HUES48 (cell line): ENCODE measurements around the gene GPR85.

Source experiments
- H3K27ac ChIP-seq: one replicate; pipeline ENCODE4 v1.7.0; 2013; ENCODE audit warnings: low read depth, low read length, inconsistent platforms
- H3K27me3 ChIP-seq: 2 replicates; pipeline ENCODE4 v1.6.1; 2013; ENCODE audit warnings: mild to moderate bottlenecking, low read length; ENCODE audit not compliant: control insufficient read depth, insufficient read depth
- H3K36me3 ChIP-seq: 2 replicates; pipeline ENCODE4 v1.6.1; 2013; ENCODE audit warnings: low read length; ENCODE audit not compliant: control insufficient read depth, insufficient read depth
- H3K4me1 ChIP-seq: 2 replicates; pipeline ENCODE4 v1.6.1; 2013; ENCODE audit warnings: mild to moderate bottlenecking, low read length; ENCODE audit not compliant: control insufficient read depth, insufficient read depth
- H3K4me3 ChIP-seq: 2 replicates; pipeline ENCODE4 v1.5.1; 2013; ENCODE audit warnings: mild to moderate bottlenecking, low read depth, low read length
- H3K9ac ChIP-seq: 2 replicates; pipeline ENCODE4 v1.6.1; 2013; ENCODE audit warnings: mild to moderate bottlenecking, low read depth, low read length, moderate library complexity
- H3K9me3 ChIP-seq: 2 replicates; pipeline ENCODE4 v1.6.1; 2013; ENCODE audit warnings: low read length; ENCODE audit not compliant: control insufficient read depth, insufficient read depth

Gene GPR85

GRCh38 chr7:113040849-113041248 lies 45.8 kb downstream of the GPR85 start:
- no peak overlapping the region for H3K27ac ChIP-seq
- no peaks in the 10 kb centered on the region for H3K36me3 ChIP-seq
- H3K4me3 ChIP-seq: no peak overlapping the region
- peaks cover 7% of the 10 kb centered on the region for H3K4me1 ChIP-seq
- H3K9ac ChIP-seq: no peak overlapping the region
- no peaks in the 10 kb centered on the region for H3K27me3 ChIP-seq
- H3K9me3 ChIP-seq: no peaks in the 10 kb centered on the region

DNA sequence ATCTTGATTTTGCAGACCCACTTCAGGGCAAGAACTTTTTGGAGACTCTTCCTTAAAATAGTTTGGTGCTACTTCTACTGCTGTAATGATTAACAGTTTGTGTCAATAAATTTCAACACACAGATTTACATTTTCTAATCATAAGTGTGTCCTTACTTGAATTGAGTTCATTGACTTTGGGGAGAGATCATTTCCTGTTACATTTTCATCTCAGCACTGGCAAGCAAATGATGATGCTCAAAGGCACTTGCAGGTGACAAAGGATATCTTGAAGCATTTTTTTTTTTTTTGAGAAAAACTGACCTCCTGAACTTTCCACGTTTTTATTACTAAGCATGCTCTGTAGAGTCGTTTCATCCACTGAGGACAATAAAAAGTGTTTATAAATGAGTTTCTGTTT lies 52.7 kb downstream of the GPR85 start:
- no peak overlapping the region for H3K4me3 ChIP-seq
- H3K4me1 ChIP-seq: peaks cover 6% of the 10 kb centered on the region; the same call in 1 of the 2 replicates
- no peak overlapping the region for H3K9ac ChIP-seq
- H3K36me3 ChIP-seq: no peaks in the 10 kb centered on the region
- no peaks in the 10 kb centered on the region for H3K27me3 ChIP-seq
- no peaks in the 10 kb centered on the region for H3K9me3 ChIP-seq
- H3K27ac ChIP-seq: no peak overlapping the region
